WI38 (cell line): Measurements from ENCODE around the gene IL37.
"Not testable (repeated sequence)": the region's sequence is repeated elsewhere in the genome, so short reads cannot be mapped to it uniquely, and the experiment has no call there.

ENCODE experiments used
- H3K4me3 ChIP-seq: 2 replicates; pipeline ENCODE4 v1.5.1; 2011; ENCODE audit warnings: low read depth, mild to moderate bottlenecking, control low read depth, low read length
- CTCF ChIP-seq: IDR thresholded peaks from 2 replicates; pipeline ENCODE4 v1.5.1; 2012; ENCODE audit warnings: low read depth, mild to moderate bottlenecking, control low read depth, low read length

The IL37 gene

GRCh38 chr2:112924360-112924759, 13.4 kb downstream of the IL37 start:
- TF ChIP-seq CTCF, result no peak
- H3K4me3 ChIP-seq, result no peak overlapping the region

DNA sequence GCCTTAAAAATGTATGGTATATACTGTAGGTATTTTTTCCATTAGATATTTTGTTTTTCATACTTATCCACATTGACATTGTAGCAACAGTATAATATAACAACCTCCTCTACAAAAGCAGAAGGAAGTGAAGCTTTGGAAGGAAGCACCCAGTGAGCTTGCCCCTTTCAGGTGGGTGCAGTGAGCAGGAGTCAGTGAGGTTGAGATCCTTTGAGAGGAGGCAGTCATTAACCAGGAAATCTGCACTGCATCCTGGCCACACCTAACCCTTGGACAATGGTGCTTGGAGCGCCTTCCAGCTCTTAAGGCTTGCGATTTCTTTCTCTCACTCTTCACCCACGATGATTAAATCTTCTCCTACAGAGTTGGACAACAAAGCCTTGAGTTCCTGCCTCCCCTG, 13.9 kb downstream of the IL37 start:
- no peak overlapping the region for H3K4me3 ChIP-seq
- TF ChIP-seq CTCF, result no peak

DNA sequence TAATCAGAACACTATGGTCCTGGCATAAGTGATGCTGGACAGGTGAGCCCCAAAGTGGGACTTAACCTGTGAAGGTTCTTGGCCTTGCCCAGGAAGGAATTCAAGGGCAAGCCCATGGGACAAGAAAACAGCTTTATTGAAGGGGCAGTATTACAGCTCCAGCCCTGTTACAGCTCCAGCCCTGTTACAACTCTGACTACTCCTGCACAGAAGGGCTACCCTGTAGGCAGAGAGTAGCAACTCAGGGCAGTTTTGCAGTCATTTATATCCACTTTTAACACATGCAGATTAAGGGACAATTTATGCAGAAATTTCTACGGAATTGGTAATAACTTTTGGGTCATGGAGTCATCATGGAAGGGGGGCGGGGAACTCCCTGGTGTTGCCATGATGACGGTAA, 15.7 kb downstream of the IL37 start:
- TF ChIP-seq CTCF, result no peak
- no peak overlapping the region for H3K4me3 ChIP-seq

- no peak for TF ChIP-seq CTCF
- no peak overlapping the region for H3K4me3 ChIP-seq
Measured at GRCh38 chr2:112927745-112928144, 16.8 kb downstream of the IL37 start.

GRCh38 chr2:112933261-112933660, 22.3 kb downstream of the IL37 start:
- H3K4me3 ChIP-seq, result no peak overlapping the region
- no peak for TF ChIP-seq CTCF

DNA sequence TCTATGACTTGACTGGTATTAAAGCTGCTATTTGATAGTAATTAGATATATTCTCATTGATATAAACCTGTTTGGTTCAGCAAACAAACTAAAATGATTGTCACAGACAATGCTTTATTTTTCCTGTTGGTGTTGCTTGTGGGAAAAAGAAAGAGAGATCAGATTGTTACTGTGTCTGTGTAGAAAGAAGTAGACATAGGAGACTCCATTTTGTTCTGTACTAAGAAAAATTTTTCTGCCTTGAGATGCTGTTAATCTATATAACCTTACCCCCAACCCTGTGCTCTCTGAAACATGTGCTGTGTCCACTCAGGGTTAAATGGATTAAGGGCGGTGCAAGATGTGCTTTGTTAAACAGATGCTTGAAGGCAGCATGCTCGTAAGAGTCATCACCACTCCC, 23.2 kb downstream of the IL37 start:
- not testable (repeated sequence) for H3K4me3 ChIP-seq

- no peak overlapping the region for H3K4me3 ChIP-seq
- TF ChIP-seq CTCF, result no peak
Measured at GRCh38 chr2:112936927-112937232, 25.9 kb downstream of the IL37 start.

- no peak overlapping the region for H3K4me3 ChIP-seq
- no peak for TF ChIP-seq CTCF
Measured at GRCh38 chr2:112938904-112939303, 27.9 kb downstream of the IL37 start.
